ENCODE data around the gene RBM47.

Gene RBM47

GRCh38 chr4:40600850-40601249, 28.8 kb downstream of the RBM47 start:
- Histone ChIP-seq H3K4me3 (ENCODE audit: insufficient read depth in 1 of 2, low read depth in 1 of 2, low read length in 2 of 2) (no peak overlapping the region), H3K9me3 (ENCODE audit: control insufficient read depth, low read length) (no peaks in the 10 kb centered on the region), H3K36me3 (ENCODE audit: control insufficient read depth in 1 of 2, insufficient read depth in 2 of 2, low read depth in 1 of 2, low read length in 2 of 2) (no peaks in the 10 kb centered on the region), H3K27ac (ENCODE audit: low read length, poor library complexity, severe bottlenecking) (no peak overlapping the region), H3K14ac (ENCODE audit: low read length in 2 of 2) (no peak overlapping the region), H3K79me1 (replicated peaks; ENCODE audit: low read length, poor library complexity, severe bottlenecking) (peaks cover 2% of the 10 kb centered on the region), H2BK5ac (ENCODE audit: low read depth, low read length, poor library complexity, severe bottlenecking) (no peak overlapping the region), H4K91ac (ENCODE audit: low read length) (no peak overlapping the region), H2BK12ac (ENCODE audit: low read length in 2 of 2) (no peak overlapping the region), H4K8ac (ENCODE audit: low read length) (no peak overlapping the region), H3K23ac (ENCODE audit: low read length in 2 of 2) (no peak overlapping the region), H3K9ac (ENCODE audit: low read length) (no peak overlapping the region), H3K4ac (ENCODE audit: low read depth in 1 of 2, low read length in 2 of 2) (no peak overlapping the region), H2BK15ac (ENCODE audit: low read depth, poor library complexity, severe bottlenecking) (no peak overlapping the region), H2BK120ac (ENCODE audit: low read depth, low read length) (no peak overlapping the region), H3K4me2 (ENCODE audit: low read length, poor library complexity, severe bottlenecking) (no peak overlapping the region), H3K4me1 (ENCODE audit: control insufficient read depth, insufficient read depth, low read depth, low read length) (no peaks in the 10 kb centered on the region), H2AFZ (ENCODE audit: low read depth, low read length) (no peak overlapping the region), H3K27me3 (ENCODE audit: control insufficient read depth in 1 of 2, insufficient read depth in 1 of 2, low read length in 2 of 2) (no peaks in the 10 kb centered on the region), H2AK5ac (ENCODE audit: low read length, severe bottlenecking) (no peak overlapping the region), H3K18ac (ENCODE audit: low read depth in 1 of 2, low read length in 2 of 2) (no peak overlapping the region)
- DNase-seq: no peak
- 91% methylated on average over 10 of the region's 10 CpGs for WGBS

DNA sequence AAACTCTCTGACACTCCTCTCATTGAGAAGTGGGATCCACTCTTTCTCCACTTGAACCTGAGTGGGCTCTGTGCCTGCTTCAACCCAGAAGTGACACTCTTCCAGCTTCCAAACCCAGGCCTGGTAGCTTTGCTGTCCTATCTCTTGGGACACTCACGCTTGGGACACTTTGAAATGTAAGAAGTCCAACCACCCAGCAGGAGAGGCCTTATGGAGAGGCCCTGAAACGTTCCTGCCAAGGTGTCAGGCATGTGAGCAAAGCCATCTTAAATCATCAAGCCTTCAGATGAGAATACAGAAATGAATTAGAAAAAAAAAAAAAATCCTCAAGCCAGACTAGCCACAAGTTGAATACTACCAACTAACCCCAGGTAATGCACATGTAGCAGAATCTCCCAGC, 30.2 kb downstream of the RBM47 start:
- no peak overlapping the region for H2BK5ac ChIP-seq (ENCODE audit: low read depth, low read length, poor library complexity, severe bottlenecking)
- H3K79me1 ChIP-seq (replicated peaks; ENCODE audit: low read length, poor library complexity, severe bottlenecking): peaks cover 2% of the 10 kb centered on the region
- H3K14ac ChIP-seq (ENCODE audit: low read length in 2 of 2): no peak overlapping the region
- no peak overlapping the region for H3K27ac ChIP-seq (ENCODE audit: low read length, poor library complexity, severe bottlenecking)
- no peak overlapping the region for H2AK5ac ChIP-seq (ENCODE audit: low read length, severe bottlenecking)
- no peak overlapping the region for H3K4me3 ChIP-seq (ENCODE audit: insufficient read depth in 1 of 2, low read depth in 1 of 2, low read length in 2 of 2)
- no peaks in the 10 kb centered on the region for H3K9me3 ChIP-seq (ENCODE audit: control insufficient read depth, low read length)
- no peak overlapping the region for H3K4ac ChIP-seq (ENCODE audit: low read depth in 1 of 2, low read length in 2 of 2)
- no peak overlapping the region for H2BK12ac ChIP-seq (ENCODE audit: low read length in 2 of 2)
- H2BK120ac ChIP-seq (ENCODE audit: low read depth, low read length): no peak overlapping the region
- H3K27me3 ChIP-seq (ENCODE audit: control insufficient read depth in 1 of 2, insufficient read depth in 1 of 2, low read length in 2 of 2): no peaks in the 10 kb centered on the region
- H4K91ac ChIP-seq (ENCODE audit: low read length): no peak overlapping the region
- no peak overlapping the region for H3K18ac ChIP-seq (ENCODE audit: low read depth in 1 of 2, low read length in 2 of 2)
- H4K8ac ChIP-seq (ENCODE audit: low read length): no peak overlapping the region
- no peak overlapping the region for H2AFZ ChIP-seq (ENCODE audit: low read depth, low read length)
- DNase-seq: no peak
- WGBS: 71% methylated on average over 2 of the region's 2 CpGs
- H3K23ac ChIP-seq (ENCODE audit: low read length in 2 of 2): no peak overlapping the region
- no peaks in the 10 kb centered on the region for H3K4me1 ChIP-seq (ENCODE audit: control insufficient read depth, insufficient read depth, low read depth, low read length)
- H3K4me2 ChIP-seq (ENCODE audit: low read length, poor library complexity, severe bottlenecking): no peak overlapping the region
- no peak overlapping the region for H2BK15ac ChIP-seq (ENCODE audit: low read depth, poor library complexity, severe bottlenecking)
- no peaks in the 10 kb centered on the region for H3K36me3 ChIP-seq (ENCODE audit: control insufficient read depth in 1 of 2, insufficient read depth in 2 of 2, low read depth in 1 of 2, low read length in 2 of 2)
- no peak overlapping the region for H3K9ac ChIP-seq (ENCODE audit: low read length)

DNA sequence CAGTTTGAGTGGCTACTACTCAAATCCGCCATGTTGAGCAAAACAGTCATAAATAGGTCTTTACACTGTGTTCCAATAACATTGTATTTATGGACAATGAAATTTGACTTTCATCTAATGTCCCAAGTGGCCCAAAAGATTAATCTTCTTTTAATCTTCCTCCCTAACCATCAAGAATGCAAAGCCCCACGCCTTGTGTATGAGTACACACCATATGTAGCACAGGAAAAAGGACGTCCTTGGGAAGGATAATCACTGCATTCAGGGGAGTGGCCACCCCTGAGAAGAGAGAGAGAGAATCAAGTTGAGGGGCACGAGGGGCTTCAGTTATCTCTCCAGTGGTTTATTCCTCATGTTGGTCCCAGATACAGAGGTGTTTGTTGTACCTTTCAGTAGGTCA, 33.1 kb downstream of the RBM47 start:
- H2AFZ ChIP-seq (ENCODE audit: low read depth, low read length): no peak overlapping the region
- H3K14ac ChIP-seq (ENCODE audit: low read length in 2 of 2): no peak overlapping the region
- no peak overlapping the region for H3K4me2 ChIP-seq (ENCODE audit: low read length, poor library complexity, severe bottlenecking)
- H2BK12ac ChIP-seq (ENCODE audit: low read length in 2 of 2): no peak overlapping the region
- no peak overlapping the region for H2BK15ac ChIP-seq (ENCODE audit: low read depth, poor library complexity, severe bottlenecking)
- H2BK5ac ChIP-seq (ENCODE audit: low read depth, low read length, poor library complexity, severe bottlenecking): no peak overlapping the region
- no peaks in the 10 kb centered on the region for H3K9me3 ChIP-seq (ENCODE audit: control insufficient read depth, low read length)
- WGBS: 91% methylated on average over 3 of the region's 4 CpGs
- H3K27ac ChIP-seq (ENCODE audit: low read length, poor library complexity, severe bottlenecking): no peak overlapping the region
- no peaks in the 10 kb centered on the region for H3K27me3 ChIP-seq (ENCODE audit: control insufficient read depth in 1 of 2, insufficient read depth in 1 of 2, low read length in 2 of 2)
- H3K9ac ChIP-seq (ENCODE audit: low read length): no peak overlapping the region
- H4K91ac ChIP-seq (ENCODE audit: low read length): no peak overlapping the region
- no peaks in the 10 kb centered on the region for H3K36me3 ChIP-seq (ENCODE audit: control insufficient read depth in 1 of 2, insufficient read depth in 2 of 2, low read depth in 1 of 2, low read length in 2 of 2)
- H3K4me3 ChIP-seq (ENCODE audit: insufficient read depth in 1 of 2, low read depth in 1 of 2, low read length in 2 of 2): no peak overlapping the region
- H3K4me1 ChIP-seq (ENCODE audit: control insufficient read depth, insufficient read depth, low read depth, low read length): no peaks in the 10 kb centered on the region
- H2BK120ac ChIP-seq (ENCODE audit: low read depth, low read length): no peak overlapping the region
- no peak overlapping the region for H3K4ac ChIP-seq (ENCODE audit: low read depth in 1 of 2, low read length in 2 of 2)
- DNase-seq: no peak
- no peak overlapping the region for H3K23ac ChIP-seq (ENCODE audit: low read length in 2 of 2)
- H4K8ac ChIP-seq (ENCODE audit: low read length): no peak overlapping the region
- H2AK5ac ChIP-seq (ENCODE audit: low read length, severe bottlenecking): no peak overlapping the region
- H3K79me1 ChIP-seq (replicated peaks; ENCODE audit: low read length, poor library complexity, severe bottlenecking): peaks cover 2% of the 10 kb centered on the region
- H3K18ac ChIP-seq (ENCODE audit: low read depth in 1 of 2, low read length in 2 of 2): no peak overlapping the region

DNA sequence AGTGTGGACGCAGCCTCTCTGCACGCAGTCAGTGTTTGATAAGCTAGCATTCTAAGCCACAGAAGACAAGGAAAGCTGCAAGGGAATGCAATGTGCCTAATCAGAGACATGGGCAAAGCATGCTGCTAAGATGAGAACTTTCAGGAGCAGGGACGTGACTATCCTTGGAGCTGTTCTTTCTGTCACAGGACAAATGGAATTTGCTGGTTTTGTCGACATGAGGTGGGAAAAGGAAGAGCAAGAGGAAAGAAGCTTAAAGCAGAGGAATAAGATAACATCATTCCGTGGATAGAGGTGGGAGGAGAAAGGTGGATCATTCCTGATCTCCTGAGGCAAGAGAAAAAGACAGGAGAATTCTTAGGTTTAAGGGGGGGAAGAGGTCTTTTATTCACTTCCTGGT, 33.7 kb downstream of the RBM47 start:
- Histone ChIP-seq H2BK120ac (ENCODE audit: low read depth, low read length) (no peak overlapping the region), H2BK15ac (ENCODE audit: low read depth, poor library complexity, severe bottlenecking) (no peak overlapping the region), H3K18ac (ENCODE audit: low read depth in 1 of 2, low read length in 2 of 2) (no peak overlapping the region), H4K91ac (ENCODE audit: low read length) (no peak overlapping the region), H2AK5ac (ENCODE audit: low read length, severe bottlenecking) (no peak overlapping the region), H2BK5ac (ENCODE audit: low read depth, low read length, poor library complexity, severe bottlenecking) (no peak overlapping the region), H3K14ac (ENCODE audit: low read length in 2 of 2) (no peak overlapping the region), H2BK12ac (ENCODE audit: low read length in 2 of 2) (no peak overlapping the region), H3K9ac (ENCODE audit: low read length) (no peak overlapping the region), H3K4me1 (ENCODE audit: control insufficient read depth, insufficient read depth, low read depth, low read length) (no peaks in the 10 kb centered on the region), H2AFZ (ENCODE audit: low read depth, low read length) (no peak overlapping the region), H3K79me1 (replicated peaks; ENCODE audit: low read length, poor library complexity, severe bottlenecking) (peaks cover 2% of the 10 kb centered on the region), H3K4me2 (ENCODE audit: low read length, poor library complexity, severe bottlenecking) (no peak overlapping the region), H3K27me3 (ENCODE audit: control insufficient read depth in 1 of 2, insufficient read depth in 1 of 2, low read length in 2 of 2) (no peaks in the 10 kb centered on the region), H3K36me3 (ENCODE audit: control insufficient read depth in 1 of 2, insufficient read depth in 2 of 2, low read depth in 1 of 2, low read length in 2 of 2) (no peaks in the 10 kb centered on the region), H3K4ac (ENCODE audit: low read depth in 1 of 2, low read length in 2 of 2) (no peak overlapping the region), H4K8ac (ENCODE audit: low read length) (no peak overlapping the region), H3K27ac (ENCODE audit: low read length, poor library complexity, severe bottlenecking) (no peak overlapping the region), H3K9me3 (ENCODE audit: control insufficient read depth, low read length) (no peaks in the 10 kb centered on the region), H3K4me3 (ENCODE audit: insufficient read depth in 1 of 2, low read depth in 1 of 2, low read length in 2 of 2) (no peak overlapping the region), H3K23ac (ENCODE audit: low read length in 2 of 2) (no peak overlapping the region)
- 84% methylated on average over 5 of the region's 5 CpGs for WGBS
- DNase-seq: no peak
